Stimulated activated CD4-positive, alpha-beta T cell treated with anti-CD3 and anti-CD28 coated beads, Interleukin-4, amount 100 ng/mL, for 1 hour (primary cell): ENCODE measurements around the gene CYP3A4.

Experiments used
- DNase-seq: peaks from one replicate; pipeline ENCODE4 v3.0.0-alpha.2; 2020

The CYP3A4 gene

DNA sequence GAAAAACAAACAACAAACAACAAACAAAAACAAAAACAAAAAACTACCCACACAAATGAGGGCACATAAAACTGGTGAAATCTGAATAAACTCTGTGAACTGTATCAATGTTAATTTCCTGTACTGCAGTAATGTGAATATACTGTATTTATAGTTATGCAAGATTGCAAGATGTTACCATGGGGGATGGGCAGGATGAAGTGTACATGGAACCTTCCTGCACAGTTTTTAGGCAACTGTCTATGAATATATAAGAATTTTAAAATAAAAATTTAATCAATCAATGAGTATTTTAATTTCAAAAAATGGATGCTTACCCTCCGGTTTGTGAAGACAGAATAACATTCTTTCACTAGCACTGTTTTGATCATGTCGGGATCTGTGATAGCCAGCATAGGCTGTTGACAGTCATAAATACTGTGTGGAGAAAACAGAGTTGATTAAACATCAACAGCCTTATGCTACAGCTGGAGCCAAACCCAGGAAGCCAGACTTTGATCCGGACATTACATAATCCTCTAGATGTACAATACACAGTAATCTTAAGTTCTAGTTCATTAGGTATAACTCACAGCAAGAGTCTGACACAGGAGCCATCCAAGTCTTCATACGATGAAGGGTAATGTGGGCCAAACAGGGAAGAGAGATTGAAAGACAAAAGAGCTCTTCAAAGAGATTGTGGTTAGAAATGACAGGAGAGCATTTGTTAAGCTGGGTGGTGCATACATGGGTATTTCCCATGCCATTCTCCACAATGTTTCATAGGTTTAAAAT lies 63.8 kb downstream of the CYP3A4 start:
- DNase-seq: no peak

- no peak for DNase-seq
These were observed 69.9 kb downstream of the CYP3A4 start for GRCh38 chr7:99713995-99714570.

DNA sequence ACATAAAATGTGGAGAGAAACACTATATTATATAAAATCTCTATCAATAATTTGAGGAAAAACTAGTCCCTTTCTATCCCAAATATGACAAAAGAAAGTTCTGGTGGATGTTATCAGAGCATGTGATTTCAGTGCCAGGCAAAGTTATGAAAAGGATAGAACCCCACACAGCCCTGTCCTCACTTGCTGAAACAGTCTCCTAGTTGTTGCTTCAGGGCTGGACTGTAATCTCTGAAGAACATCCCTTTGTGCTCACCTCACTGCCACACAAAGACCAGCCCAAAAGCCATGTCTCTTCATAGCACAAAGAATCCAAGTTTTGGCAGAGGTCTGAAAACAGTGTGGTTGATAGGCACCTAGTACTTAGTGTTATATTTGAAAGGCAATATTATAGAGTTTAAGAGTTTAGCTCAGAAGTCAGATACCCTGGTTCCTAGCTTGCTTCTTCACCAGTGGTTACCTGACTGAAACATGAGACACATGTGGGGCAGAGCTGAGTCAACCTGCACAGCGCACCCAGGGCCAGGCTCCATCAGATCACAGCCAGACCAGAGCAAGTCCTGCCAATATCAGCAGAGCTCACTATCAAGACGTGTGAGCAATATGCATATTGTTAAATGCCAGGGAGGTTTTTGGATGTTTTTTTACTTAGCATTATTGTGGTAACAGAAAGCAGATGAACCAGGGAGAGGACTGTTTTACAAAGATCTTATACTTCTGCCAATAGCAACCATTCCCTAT lies 74.0 kb downstream of the CYP3A4 start:
- no peak for DNase-seq

GRCh38 chr7:99709260-99709659 lies 74.7 kb downstream of the CYP3A4 start:
- no peak for DNase-seq

- no peak for DNase-seq
These were observed 76.9 kb downstream of the CYP3A4 start for GRCh38 chr7:99707096-99707495.
